AG09309 (cell line): Measurements from ENCODE around the gene SCN9A.

ENCODE experiments used
- DNase-seq: peaks from one replicate; pipeline ENCODE4 v3.0.0-alpha.2; 2010; ENCODE audit warnings: low read depth
- H3K4me3 ChIP-seq: 2 replicates; pipeline ENCODE4 v1.5.1; 2011; ENCODE audit warnings: mild to moderate bottlenecking, low read depth, low read length, moderate library complexity; ENCODE audit not compliant: control insufficient read depth
- TF ChIP-seq, protein P1 (sequence below): IDR thresholded peaks from 2 replicates; pipeline ENCODE4 v1.5.1; 2011; ENCODE audit warnings: mild to moderate bottlenecking, low read depth, low read length, inconsistent platforms; ENCODE audit not compliant: insufficient read depth, control insufficient read depth; ENCODE audit errors: missing control alignments

SCN9A gene

DNA sequence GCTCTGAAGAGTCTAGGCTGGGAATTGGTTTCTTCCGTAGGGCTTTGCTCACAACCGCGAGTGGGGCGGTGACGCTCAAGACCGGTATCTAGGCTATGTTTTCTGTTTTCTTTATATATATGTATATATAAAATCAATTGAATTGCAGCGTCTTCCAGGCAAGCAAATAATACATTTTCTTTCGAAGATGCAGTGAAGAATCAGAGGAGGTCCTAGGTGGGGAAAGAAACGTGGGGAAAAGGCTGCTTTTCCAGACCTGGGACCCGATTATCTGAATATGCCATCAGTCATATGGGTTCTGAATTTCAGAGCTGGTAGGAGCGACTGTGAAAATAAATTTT is 714 bp upstream of the SCN9A start:
- no peak for DNase-seq
- H3K4me3 ChIP-seq: peak overlapping the region; percentile 73
- TF ChIP-seq, protein P1, sequence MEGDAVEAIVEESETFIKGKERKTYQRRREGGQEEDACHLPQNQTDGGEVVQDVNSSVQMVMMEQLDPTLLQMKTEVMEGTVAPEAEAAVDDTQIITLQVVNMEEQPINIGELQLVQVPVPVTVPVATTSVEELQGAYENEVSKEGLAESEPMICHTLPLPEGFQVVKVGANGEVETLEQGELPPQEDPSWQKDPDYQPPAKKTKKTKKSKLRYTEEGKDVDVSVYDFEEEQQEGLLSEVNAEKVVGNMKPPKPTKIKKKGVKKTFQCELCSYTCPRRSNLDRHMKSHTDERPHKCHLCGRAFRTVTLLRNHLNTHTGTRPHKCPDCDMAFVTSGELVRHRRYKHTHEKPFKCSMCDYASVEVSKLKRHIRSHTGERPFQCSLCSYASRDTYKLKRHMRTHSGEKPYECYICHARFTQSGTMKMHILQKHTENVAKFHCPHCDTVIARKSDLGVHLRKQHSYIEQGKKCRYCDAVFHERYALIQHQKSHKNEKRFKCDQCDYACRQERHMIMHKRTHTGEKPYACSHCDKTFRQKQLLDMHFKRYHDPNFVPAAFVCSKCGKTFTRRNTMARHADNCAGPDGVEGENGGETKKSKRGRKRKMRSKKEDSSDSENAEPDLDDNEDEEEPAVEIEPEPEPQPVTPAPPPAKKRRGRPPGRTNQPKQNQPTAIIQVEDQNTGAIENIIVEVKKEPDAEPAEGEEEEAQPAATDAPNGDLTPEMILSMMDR: no peak

DNA sequence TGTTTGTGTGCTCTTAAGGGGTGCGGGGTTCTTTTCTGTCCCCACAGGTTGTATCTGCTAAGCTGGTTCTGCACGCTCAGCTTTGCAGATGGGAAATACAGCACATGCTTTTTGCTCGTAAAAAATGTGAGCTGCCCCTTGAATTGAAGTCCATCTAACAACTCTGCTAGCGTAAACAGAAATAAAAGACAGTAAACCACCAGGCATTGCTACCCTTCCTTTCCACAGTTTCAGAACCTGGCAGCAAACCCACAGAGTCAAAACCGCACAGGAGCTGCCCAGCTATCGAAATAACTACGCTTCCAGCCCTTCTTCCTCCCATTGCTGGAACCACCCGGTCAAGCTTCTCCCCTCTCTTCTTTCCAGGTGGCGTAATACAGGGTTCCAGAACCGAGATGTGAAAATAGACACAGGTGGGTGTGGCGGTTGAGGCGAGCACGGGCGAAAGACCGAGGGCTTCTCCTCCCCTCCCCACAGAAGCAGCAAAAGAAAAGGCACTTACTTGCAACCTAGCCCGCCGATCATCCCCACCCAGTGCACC is 479 bp downstream of the SCN9A start:
- TF ChIP-seq, protein P1: no peak
- DNase-seq: no peak

DNA sequence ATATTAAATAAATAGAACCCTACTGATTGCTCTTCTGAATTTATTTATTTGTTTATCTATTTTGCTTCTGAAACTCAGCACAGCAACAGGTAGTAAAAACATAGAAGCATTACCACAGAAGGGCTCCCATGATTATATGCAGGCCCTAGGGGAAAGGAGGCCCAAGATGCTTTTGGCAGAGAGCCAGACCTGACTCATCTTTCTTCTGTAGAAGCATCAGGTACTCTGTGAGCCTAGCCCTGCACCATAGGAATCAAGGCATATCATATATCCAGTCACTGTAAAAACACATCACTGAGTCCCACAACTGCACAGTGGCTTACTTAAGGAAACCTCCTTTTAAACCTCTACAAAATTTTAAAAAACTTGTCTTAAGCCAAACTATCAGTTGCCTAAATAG is 1.8 kb downstream of the SCN9A start:
- TF ChIP-seq, protein P1: no peak
- H3K4me3 ChIP-seq: no peak overlapping the region; the same call in 1 of the 2 replicates
- DNase-seq: no peak

More for the DNA sequence above, 479 bp downstream of the SCN9A start:
- H3K4me3 ChIP-seq: peak overlapping the region; percentile 73

DNA sequence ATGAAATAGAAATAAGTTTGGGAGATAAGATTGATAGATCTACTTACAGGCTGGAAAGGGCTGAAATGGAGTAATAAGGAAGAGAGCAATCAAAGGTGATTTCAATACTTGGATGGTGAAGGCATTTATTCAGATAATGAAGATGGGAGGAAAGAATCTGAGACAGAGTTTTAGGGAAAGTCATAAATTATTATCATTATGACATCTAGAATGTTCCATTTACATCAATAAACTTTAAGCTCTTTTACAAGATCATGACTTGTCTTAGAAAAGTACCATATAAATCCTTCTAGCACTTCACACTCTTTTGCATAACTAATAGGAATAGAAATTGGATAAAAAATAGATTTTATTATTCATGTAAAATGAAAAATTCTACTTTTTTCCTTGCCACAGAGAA is 2.2 kb downstream of the SCN9A start:
- no peak for DNase-seq
- no peak overlapping the region for H3K4me3 ChIP-seq
- TF ChIP-seq, protein P1: no peak

DNA sequence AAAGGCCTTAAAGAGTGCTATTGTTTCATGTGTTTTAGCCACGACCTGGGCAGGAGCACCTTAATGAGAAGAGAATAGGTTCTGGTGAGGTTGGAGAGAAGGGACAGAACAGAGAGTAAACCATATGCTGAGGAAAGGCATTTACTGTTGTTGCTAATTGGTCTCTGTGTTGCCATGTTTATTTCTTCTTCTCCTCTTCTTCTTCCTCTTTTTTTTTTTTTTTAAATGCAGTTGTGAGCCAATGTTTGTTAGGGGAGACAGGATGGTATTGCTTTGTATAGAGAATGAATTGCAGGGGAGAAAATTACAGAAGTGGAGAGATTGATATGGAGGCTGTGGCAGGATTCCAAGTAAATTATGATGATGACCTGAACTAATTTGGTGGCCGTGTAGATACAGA is 2.6 kb downstream of the SCN9A start:
- TF ChIP-seq, protein P1: no peak
- no peak overlapping the region for H3K4me3 ChIP-seq
- DNase-seq: no peak

DNA sequence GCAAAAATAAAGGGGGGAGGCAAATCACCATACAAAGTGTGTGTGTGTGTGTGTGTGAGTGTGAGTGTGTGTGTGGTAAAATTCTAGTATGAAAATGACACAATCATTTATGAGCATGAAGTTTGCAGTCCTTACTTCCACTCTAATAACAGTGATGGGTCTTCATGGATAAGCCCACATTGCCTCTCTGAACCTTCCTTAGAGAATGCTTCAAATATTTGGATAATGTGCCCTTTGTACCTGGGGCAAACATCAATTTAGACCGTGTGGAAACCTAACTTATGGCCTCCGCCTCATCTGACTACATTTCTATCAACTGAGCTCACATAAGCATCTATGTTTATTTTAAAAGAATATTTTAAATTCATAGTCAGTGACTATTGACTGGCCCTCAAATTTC is 3.7 kb downstream of the SCN9A start:
- no peak overlapping the region for H3K4me3 ChIP-seq
- DNase-seq: no peak
- TF ChIP-seq, protein P1: no peak
